Cardiac muscle cell (in vitro differentiated cells and primary cell): ENCODE results near the gene PIRT. TPM values are rescaled to one million over a fixed set of nuclear protein-coding genes. Genes with fewer than 3 reads are reported as not detected.

ENCODE experiments used
- DNase-seq, 2 donors: peaks; one replicate each; pipeline versions ENCODE4 v3.0.0 to v3.0.0-alpha.2; 2010 to 2017; ENCODE audit warnings: low read depth in 1 of 2, low spot score in 1 of 2
- H3K27ac ChIP-seq: fragments of 200-600 bp; sonication (generic); 2 replicates; pipeline ENCODE4 v1.5.1; 2016
- H3K27me3 ChIP-seq: fragments of 200-600 bp; sonication (generic); 2 replicates; pipeline ENCODE4 v1.6.0; 2016; ENCODE audit warnings: control low read depth
- H3K36me3 ChIP-seq: fragments of 200-600 bp; sonication (generic); 2 replicates; pipeline ENCODE4 v1.5.1; 2016; ENCODE audit warnings: control low read depth
- H3K4me1 ChIP-seq: fragments of 200-600 bp; sonication (generic); 2 replicates; pipeline ENCODE4 v1.8.1; 2017; ENCODE audit warnings: low read depth, mild to moderate bottlenecking, mixed run types
- H3K4me3 ChIP-seq: fragments of 200-600 bp; sonication (generic); 2 replicates; pipeline ENCODE4 v1.5.1; 2016; ENCODE audit warnings: mild to moderate bottlenecking
- H3K9me3 ChIP-seq: fragments of 200-600 bp; sonication (generic); 2 replicates; pipeline ENCODE4 v1.5.1; 2017; ENCODE audit warnings: low read depth, mild to moderate bottlenecking, control low read depth
- CTCF ChIP-seq: IDR thresholded peaks from 2 replicates; pipeline ENCODE4 v1.5.1; 2012; ENCODE audit warnings: low read depth, mild to moderate bottlenecking, low read length
- polyA plus RNA-seq: library from polyadenylated mRNA; unstranded; fragments of >200 nt; fragmentation: Nextera tagmentation; extraction: Ambion mirVana; gene quantifications from 2 replicates; pipeline ENCODE4 v1.2.1, GENCODE V29; 2016
- total RNA-seq: library from RNA; depleted of rRNA; stranded (reverse); fragments of >200 nt; gene quantifications from 2 replicates; pipeline ENCODE4 v1.2.3, GENCODE V29; 2016

Gene PIRT
- total RNA-seq (not detected in 2 replicates), polyA plus RNA-seq (not detected in 2 replicates)

- DNase-seq, result no peak
- Histone ChIP-seq H3K4me1 (peaks cover 9% of the 10 kb centered on the region), H3K9me3 (no peaks in the 10 kb centered on the region), H3K27ac (no peak within 1 kb of the TSS), H3K36me3 (no peaks in the 10 kb centered on the region), H3K27me3 (no peaks in the 10 kb centered on the region), H3K4me3 (no peak within 1 kb of the TSS)
- TF ChIP-seq CTCF, result no peak
These were observed at the start of gene PIRT for GRCh38 chr17:10837921-10838320. Gene PIRT (minus strand): TSS chr17:10838087. CDS start chr17:10825645, 12,442 bp downstream.

- TF ChIP-seq CTCF, result no peak
- H3K36me3 ChIP-seq, result no peaks in the 10 kb centered on the region
- H3K4me1 ChIP-seq, result no peaks in the 10 kb centered on the region
- no peaks in the 10 kb centered on the region for H3K9me3 ChIP-seq
- H3K27ac ChIP-seq, result no peak overlapping the region
- H3K4me3 ChIP-seq, result no peak overlapping the region
- H3K27me3 ChIP-seq, result no peaks in the 10 kb centered on the region
- DNase-seq, result no peak
These were observed 44.1 kb upstream of the PIRT start for GRCh38 chr17:10881959-10882358.

GRCh38 chr17:10879190-10879836 lies 41.4 kb upstream of the PIRT start:
- H3K4me1 ChIP-seq, result no peaks in the 10 kb centered on the region
- H3K36me3 ChIP-seq, result no peaks in the 10 kb centered on the region
- H3K4me3 ChIP-seq, result no peak overlapping the region
- DNase-seq, result peak; percentile 4 to 61
- H3K27me3 ChIP-seq, result no peaks in the 10 kb centered on the region
- H3K9me3 ChIP-seq, result no peaks in the 10 kb centered on the region
- no peak overlapping the region for H3K27ac ChIP-seq
- peak; percentile 16 for TF ChIP-seq CTCF

GRCh38 chr17:10875984-10876555 lies 38.2 kb upstream of the PIRT start:
- no peaks in the 10 kb centered on the region for H3K36me3 ChIP-seq
- H3K4me3 ChIP-seq, result no peak overlapping the region
- H3K9me3 ChIP-seq, result no peaks in the 10 kb centered on the region
- DNase-seq, result peak; percentile 47 to 61
- TF ChIP-seq CTCF, result peak; percentile 45
- H3K4me1 ChIP-seq, result no peaks in the 10 kb centered on the region
- H3K27me3 ChIP-seq, result no peaks in the 10 kb centered on the region
- H3K27ac ChIP-seq, result no peak overlapping the region

GRCh38 chr17:10875430-10875851 lies 37.6 kb upstream of the PIRT start:
- TF ChIP-seq CTCF, result no peak
- Histone ChIP-seq H3K36me3 (no peaks in the 10 kb centered on the region), H3K27ac (no peak overlapping the region), H3K4me3 (no peak overlapping the region), H3K4me1 (no peaks in the 10 kb centered on the region), H3K27me3 (no peaks in the 10 kb centered on the region), H3K9me3 (no peaks in the 10 kb centered on the region)
- peak; percentile 18 to 81 for DNase-seq
